Measurements from ENCODE around the gene UMODL1.

The UMODL1 gene

GRCh38 chr21:42089093-42089631 lies 18.0 kb downstream of the UMODL1 start:
- no peak for TF ChIP-seq CTCF (IDR thresholded peaks at IDR 0.05; ENCODE audit: control insufficient read depth, extremely low read depth, insufficient read depth)
- no peak overlapping the region for H3K4me3 ChIP-seq (ENCODE audit: low read depth, low read length)
- DNase-seq (ENCODE audit: low read depth): no peak

DNA sequence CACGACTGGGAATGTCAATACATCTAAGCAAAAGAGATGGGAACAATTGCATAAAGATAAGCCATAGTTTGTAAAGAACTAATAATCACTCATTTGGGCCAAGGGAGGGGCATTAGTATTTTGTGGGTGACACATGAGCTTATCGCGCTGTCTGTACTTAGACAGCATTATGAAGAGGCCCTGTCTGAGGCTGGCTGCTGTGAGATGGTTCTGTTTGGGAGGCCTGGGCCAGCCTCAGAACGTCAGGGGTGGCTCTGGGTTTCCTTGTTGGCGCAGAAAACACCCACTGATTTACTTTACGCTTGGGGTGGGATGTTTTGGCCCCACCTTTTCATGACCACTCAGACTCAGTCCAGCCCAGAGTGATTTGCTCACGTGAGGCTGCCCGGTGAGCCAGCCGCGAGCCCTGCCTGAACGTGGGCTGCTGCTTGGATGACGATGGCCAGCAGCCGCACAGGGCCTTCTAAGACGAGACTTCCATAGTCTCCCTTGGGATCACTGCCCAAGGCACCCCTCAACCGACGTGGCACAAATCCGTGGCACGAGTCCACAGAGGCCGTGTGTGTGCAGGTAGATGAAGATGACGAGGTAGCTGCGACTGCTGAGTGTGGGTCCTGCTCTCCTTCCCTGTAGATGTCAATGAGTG lies 18.7 kb downstream of the UMODL1 start:
- DNase-seq (ENCODE audit: low read depth): no peak
- no peak for TF ChIP-seq CTCF (IDR thresholded peaks at IDR 0.05; ENCODE audit: control insufficient read depth, extremely low read depth, insufficient read depth)
- H3K4me3 ChIP-seq (ENCODE audit: low read depth, low read length): no peak overlapping the region

DNA sequence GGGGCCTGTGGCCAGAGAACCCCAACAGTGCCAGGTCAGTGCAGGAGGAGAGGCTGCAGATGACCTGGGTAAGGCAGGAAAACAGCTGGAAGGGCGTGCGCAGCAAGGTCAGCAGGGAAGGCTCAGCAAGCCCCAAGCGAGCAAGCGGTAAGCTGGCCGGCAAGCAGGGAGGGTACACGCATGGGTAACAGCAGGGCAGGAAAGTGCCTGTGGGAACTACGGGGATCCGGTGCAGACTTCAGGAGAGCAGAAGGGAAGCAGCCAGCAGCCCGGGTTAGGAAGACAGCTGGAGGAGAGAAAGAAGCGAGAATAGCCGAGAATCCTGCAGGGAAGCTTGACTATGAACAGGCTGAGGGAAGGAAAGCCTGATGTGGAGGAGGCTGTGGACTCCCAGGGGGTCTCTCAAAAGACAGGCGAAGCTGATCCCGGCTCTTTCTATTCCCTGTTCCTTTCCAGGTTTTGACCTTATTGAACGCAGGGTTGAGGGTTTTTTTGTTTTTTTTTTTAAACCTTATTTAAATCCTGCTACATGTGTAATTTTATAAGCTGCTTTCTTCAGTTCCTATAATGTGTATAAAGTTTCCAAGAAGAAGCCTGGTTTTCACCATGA lies 20.9 kb downstream of the UMODL1 start:
- no peak for TF ChIP-seq CTCF (IDR thresholded peaks at IDR 0.05; ENCODE audit: control insufficient read depth, extremely low read depth, insufficient read depth)
- H3K4me3 ChIP-seq (ENCODE audit: low read depth, low read length): no peak overlapping the region
- no peak for DNase-seq (ENCODE audit: low read depth)

GRCh38 chr21:42092771-42093170 lies 21.7 kb downstream of the UMODL1 start:
- DNase-seq (ENCODE audit: low read depth): no peak
- TF ChIP-seq CTCF (IDR thresholded peaks at IDR 0.05; ENCODE audit: control insufficient read depth, extremely low read depth, insufficient read depth): no peak
- no peak overlapping the region for H3K4me3 ChIP-seq (ENCODE audit: low read depth, low read length)

DNA sequence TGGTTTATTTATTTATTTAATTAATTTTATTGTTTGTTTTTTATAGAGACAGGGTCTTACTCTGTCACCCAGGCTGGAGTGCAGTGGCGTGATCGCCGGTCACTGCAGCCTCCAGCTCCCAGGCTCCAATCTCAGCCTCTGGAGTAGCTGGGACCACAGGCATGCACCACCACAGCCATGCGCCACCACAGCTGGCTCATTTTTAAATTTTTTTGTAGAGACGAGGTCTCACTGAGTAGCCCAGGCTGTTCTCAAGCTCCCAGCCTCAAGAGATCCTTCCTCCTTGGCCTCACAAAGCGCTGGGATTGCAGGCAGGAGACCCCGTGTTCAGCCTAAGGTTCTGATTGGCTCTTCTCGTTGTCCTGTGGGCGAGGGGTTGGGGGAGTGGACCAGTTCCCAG lies 22.1 kb downstream of the UMODL1 start:
- DNase-seq (ENCODE audit: low read depth): no peak
- no peak overlapping the region for H3K4me3 ChIP-seq (ENCODE audit: low read depth, low read length)
- no peak for TF ChIP-seq CTCF (IDR thresholded peaks at IDR 0.05; ENCODE audit: control insufficient read depth, extremely low read depth, insufficient read depth)

GRCh38 chr21:42093991-42094421 lies 22.9 kb downstream of the UMODL1 start:
- no peak for DNase-seq (ENCODE audit: low read depth)
- no peak overlapping the region for H3K4me3 ChIP-seq (ENCODE audit: low read depth, low read length)
- no peak for TF ChIP-seq CTCF (IDR thresholded peaks at IDR 0.05; ENCODE audit: control insufficient read depth, extremely low read depth, insufficient read depth)
